Activated CD8-positive, alpha-beta memory T cell treated with anti-CD3 and anti-CD28 coated beads, Interleukin-2, amount 50 U/mL, for 48 hours (primary cell): ENCODE results near the gene SMYD3.
"Not testable (repeated sequence)": the region's sequence is repeated elsewhere in the genome, so short reads cannot be mapped to it uniquely, and the experiment has no call there.

Experiments used
- DNase-seq: peaks from one replicate; pipeline ENCODE4 v3.0.0-alpha.2; 2020

SMYD3 gene

DNA sequence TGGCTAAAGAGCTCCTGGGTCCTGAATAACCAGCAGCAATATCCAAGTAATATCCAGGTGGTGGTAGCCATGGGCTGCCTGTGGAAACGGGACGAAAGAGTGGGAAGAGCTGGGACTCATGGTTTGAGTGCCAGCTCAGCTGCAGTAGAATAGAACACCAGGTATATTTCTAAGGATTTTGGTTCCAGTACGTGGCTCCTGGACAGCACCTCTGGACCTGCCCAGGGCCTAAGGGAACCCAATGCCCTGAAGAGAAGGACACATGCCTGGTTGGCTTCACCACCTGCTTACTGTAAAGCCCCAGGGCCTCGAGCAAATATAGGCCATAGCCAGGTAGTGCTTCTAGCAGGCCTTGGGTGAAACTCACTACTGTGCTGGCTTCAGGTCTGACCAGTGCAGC lies 785.6 kb downstream of the SMYD3 start:
- no peak for DNase-seq

DNA sequence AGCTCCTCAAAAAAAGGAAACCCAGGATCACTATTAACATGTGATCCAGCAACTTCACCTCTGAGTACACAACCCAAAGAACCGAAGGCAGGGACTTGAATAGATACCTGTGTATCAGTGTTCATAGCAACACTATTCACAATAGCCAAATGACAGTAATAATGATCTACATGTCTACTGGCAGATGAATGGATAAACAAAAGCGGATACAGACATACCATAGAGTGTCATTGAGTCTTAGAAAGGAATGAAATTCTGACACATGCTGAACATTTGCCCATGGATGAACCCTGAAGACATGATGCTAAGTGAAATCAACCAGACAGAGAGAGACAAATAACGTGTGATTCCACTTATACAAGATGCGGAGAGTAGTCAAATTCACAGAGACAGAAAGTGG lies 788.1 kb downstream of the SMYD3 start:
- DNase-seq, result no peak

DNA sequence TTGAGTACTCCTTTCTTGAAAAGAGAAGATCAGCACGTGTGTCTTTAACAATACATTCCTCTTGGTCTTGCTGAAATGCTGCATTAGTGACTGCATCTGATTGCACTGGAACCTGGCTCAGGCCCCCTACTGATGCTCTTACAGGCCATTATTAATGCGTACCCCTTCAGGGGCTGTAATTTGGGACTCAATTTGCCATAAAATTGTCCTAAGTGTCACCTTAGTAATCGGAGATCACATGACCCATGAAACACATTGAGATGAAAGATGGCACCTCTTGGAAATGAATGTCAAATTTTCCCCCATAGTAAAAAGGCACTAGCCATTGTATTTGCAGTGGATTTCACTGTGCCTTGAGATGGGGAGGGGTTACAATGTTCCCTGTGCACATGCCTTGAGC lies 789.0 kb downstream of the SMYD3 start:
- DNase-seq, result no peak

DNA sequence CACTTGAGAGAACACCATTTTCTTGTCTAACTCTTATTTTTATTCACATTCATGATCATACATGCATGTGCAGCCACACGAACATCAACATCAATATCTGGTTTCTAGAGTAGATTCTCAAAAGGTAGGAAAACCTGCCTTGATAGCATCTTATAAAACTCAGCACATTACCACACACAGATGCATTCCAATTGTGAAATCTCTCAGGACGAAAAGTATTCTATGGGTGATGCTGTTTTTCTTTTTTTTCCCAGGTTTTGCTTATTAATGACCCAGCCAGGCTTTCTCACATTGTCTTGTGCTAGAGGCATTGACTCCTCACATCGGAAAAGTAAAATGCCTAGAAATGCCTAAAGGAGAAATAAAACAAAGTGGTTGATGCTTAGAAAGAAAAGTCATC lies 789.5 kb downstream of the SMYD3 start:
- no peak for DNase-seq

DNA sequence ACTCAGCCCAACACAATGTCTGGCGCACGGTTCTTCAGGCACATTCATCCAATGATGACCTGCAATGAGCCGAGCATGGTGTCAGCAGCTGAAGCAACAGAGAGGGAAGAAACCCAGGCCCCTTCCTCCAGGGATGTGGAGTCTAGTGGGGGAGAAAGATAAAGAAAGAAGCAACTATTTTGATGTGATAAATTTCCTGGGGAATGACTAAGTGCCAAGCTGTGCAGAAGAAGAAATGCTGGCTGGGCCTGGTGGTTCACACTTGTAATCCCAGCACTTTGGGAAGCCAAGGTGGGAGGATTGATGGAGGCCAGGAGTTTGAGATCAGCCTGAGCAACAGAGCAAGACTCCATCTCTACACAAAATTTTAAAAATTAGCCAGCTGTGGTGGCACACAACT lies 790.5 kb downstream of the SMYD3 start:
- no peak for DNase-seq

DNA sequence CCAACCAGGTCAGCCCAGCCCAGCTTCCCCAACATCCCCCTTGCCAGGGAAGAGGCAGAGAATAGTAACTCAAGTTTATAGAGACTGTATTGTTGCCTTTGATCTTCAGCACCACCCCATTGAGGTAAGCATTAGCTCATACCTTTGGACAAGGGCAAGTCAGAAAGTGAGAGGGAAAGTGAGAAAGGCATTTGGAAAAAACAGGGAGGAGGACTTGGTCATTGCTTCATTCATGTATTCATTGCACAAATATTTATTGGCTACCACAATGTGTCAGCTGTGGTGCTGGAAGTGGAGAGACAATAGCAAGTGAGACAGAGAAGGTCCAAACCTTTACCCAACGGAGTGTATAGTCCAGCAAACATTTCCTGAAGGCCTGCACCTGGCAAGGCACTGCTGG lies 791.1 kb downstream of the SMYD3 start:
- no peak for DNase-seq

DNA sequence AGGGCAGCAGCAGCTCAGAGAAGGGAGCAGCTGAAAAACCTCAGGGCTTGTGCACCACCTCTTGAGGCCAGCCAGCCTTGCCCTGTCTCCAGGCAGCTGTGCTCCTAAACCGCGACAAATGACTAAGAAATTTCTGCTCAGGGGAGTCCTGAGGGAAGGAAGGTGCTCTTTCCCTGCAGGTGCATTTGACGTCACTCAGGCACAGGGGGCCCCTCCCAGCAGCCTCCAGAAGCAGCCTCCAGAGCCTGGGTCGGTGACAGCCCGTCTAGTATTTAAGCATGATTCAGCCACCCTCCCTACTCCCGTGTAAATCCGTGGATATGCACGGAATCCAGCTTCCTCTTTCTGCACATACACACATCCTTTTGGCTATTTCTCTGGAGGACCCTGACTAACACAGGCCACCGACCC lies 791.8 kb downstream of the SMYD3 start:
- no peak for DNase-seq

DNA sequence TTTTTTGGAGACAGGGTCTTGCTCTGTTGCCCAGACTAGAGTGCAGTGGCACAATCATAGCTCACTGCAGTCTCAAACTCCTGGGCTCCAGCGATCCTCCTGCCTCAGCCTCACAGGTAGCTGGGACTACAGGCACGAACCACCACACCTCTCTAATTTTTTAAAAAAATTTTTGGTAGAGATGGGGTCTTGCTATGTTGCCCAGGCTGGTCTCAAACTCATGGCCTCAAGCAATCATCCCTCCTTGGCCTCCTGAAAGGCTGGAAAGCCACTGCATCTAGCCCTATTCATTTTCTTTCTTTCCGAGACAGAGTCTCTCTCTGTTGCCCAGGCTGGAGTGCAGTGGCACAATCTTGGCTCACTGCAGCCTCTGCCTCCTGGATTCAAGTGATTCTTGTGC lies 793.1 kb downstream of the SMYD3 start:
- not testable (repeated sequence) for DNase-seq

DNA sequence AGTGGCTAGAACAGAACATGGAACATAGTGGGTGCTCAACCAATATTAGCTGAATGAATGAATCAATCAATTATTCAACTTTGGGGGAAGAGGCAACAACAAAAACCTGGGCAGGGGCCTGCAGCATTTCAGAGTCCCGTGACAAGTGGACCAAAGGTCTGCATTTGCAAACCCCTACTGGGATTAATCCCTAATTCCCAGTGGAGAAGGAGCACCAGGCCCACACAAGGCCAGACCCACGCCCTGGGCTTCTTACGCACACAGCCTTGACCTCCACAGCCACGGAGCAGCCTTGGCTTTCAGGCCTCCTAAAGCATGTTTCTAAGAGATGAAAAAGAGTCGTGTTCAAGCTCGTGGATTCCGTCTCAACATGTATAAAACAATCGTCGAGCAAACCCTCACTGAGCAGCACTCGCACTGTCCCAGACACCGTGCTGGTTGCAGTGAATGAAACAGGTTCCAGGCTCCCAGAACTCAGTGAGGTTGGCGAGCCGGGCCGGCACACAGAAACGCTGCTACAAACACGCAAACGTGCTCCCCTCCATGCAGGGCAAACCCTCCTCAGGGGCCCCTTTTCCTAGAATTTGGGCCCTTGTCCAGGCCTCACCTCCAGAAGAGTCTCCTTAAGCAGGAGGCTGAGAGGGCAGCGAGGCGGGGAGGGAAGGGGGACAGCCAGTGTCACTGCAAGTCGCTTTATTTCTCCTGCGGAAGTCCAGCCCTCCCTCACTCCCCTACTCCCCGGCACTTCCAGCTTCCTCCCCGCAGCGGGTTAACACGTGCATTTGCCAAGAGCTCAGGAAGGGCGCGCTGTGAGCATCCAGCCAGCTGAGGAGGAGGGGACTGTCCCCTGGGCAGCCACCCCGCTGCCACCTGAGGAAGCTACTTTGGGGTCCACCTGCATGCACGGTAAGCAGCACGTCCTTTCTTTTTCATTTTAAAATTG lies 795.8 kb downstream of the SMYD3 start:
- no peak for DNase-seq

DNA sequence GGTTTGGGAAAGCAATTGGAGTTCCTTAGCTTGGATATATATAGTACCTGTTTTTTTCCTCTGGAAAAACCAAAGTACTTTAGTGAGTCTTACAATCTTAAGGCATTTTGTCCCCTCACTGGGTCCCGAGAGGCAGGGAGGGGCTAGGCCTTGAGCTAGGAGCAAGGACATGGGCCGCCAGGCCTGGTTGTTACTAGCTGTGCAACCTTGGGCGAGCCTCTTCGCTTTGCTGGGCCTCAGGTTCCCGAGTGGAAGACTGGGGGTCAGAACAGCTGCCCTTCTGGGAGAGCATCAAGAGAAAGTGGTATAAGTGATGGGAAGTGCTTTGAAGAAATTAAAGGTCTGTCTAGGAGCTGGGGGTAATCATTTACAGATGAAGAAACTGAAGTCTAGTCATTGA lies 799.1 kb downstream of the SMYD3 start:
- DNase-seq, result no peak

DNA sequence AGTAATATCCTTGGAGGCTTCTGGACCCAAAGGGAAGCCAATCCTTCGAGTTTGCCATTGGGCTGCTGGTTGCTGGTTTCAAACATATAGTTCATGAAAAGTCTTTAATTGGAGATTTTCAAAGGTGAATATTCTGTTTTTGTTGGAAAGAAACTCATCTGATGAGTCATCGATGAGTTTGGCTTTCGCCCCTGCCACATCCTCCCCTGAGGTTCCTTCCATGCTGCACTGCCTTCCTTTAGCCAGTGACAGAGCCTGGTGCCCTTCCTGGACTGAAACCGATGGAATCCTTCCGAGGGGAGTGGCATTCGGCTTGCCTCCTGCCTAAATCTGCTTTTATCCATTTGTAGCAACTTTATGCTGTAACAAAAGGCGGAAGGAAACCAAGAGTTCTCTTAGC lies 802.3 kb downstream of the SMYD3 start:
- DNase-seq, result no peak

DNA sequence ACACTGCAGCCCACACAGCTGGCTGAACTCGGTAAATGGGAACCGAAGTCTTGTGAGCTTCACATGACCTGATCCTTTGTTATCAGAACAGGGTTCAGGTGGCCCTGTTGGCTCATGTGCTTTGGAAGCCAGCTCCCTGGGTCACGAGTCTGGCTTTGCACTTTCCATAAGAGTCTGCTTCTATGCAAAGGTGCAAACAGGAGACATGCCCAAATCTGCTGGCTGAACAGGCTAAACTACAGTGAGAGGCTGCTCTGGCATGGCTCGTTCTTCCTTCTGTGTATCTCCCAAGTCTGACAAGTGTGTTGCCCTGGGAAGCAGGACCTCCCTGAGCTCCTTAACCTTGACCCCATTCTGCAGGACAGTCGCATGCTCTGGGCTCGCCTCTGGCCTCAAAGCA lies 802.7 kb downstream of the SMYD3 start:
- no peak for DNase-seq

DNA sequence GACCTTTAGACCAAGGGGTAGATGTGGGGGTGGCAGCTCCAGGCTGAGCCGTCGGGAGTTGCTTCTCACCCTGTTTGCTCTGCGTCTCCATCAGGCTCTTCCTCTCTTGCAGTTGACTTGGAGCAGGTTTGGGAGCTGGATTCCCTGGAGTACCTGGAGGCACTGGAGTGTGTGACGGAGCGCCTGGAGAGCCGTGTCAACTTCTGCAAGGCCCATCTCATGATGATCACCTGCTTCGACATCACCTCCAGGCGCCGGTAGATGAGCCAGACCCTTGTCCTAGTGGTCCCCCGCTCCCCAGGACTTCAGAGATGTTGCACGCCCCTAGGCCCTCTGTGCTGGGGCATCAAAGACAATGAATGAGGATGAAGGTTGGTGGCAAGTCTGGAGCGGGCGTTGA lies 804.7 kb downstream of the SMYD3 start:
- no peak for DNase-seq

DNA sequence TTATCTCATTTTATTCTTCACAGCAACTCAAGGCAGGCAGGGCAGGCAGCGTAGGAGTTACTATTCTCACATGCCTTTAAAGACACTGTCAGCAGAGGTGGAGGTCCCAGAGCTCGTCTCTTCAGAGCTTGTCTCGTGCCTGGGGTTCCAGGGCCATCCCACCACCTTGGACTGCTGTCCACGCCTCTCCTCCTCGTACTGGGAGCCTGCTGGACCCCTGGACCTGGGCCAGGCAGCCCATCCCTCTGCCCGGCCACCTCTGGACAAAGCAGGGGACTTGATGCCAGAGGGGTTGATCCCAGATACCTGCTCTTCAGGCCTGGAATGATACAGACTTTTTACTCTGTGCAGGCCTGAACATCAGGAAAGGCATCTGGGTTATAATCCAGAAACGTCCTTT lies 805.4 kb downstream of the SMYD3 start:
- DNase-seq, result no peak

DNA sequence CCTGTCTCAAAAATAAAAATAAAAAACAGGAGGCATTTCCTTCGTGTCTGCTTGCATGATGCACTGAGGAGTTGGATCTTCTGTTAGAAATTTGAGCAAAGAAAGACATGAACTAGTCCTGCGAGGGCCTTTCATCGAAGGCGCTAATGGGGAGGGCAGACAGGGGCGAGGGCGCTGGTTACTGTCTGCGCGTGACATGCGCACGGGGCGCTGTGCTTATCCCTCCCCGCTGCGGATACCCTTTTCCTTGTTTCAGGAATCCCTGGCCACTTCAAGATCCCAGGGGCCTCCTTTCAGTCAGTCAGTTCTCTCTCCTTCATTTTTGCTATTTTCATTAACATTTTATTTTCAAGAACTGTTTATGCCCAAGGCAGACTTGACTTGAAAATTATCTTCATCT lies 806.4 kb downstream of the SMYD3 start:
- DNase-seq, result no peak
